Suppressor macrophage treated with lipopolysaccharide for 4 hours (primary cell): ENCODE results near the gene DEFB123.
A peak's percentile ranks its signal among the peaks of the same experiment; 100 is the strongest.
"Not testable (repeated sequence)": the region's sequence is repeated elsewhere in the genome, so short reads cannot be mapped to it uniquely, and the experiment has no call there.

ENCODE experiments used
- DNase-seq: peaks from one replicate; pipeline ENCODE4 v3.0.0-alpha.2; 2020

DEFB123 gene, protein sequence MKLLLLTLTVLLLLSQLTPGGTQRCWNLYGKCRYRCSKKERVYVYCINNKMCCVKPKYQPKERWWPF

DNA sequence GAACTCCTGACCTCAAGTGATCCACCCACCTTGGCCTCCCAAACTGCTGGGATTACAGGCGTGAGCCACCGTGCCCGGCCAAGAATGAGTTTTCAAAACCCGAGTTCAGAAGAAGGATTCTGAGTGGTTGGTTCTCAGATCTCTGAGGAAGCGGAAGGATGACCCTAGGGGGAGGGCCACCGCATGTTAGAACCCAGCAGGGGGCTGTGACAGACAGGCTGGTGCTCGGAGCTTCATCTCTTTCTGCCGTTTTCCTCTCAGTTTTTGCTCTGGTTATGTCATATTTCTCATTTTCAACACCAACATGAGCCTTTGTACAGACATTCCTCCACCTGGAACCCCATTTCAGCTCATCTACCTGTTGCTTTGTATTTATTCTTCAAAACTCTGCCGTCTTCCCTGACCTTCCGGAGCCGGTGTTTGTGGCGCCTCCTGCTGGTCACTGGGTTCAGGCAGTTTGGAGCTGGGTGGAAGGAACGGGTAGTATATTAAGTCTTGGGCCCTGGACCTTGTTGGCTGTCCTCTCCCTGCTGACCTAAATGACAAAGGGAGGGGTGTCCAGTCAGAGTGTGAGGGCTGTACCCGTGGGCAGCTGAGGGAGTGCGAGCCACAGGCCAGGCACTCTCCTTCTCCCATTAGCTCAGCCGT, at the start of gene DEFB123:
Gene DEFB123, plus strand, starts transcription at position 621 of the 648 bp plus-strand sequence. CDS start 67 bp downstream, outside the sequence.
- no peak for DNase-seq

DNA sequence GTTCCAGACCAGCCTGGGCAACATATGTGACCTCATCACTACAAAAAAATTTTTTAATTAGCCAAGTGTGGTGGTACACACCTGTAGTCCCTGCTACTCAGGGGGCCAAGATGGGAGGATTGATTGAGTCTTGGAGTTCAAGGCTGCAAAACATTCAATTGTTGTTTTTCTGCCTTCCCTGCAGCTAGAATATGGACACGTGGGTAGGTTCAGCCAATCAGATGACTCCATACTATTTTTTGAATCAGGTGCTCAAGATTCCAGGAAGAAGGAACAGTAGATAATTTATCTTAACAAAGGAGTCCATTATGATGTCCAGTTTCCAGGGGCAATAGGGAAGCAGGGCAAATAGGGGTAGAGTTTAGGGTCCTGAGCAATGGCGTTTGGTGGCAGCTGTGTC, 47.6 kb upstream of the DEFB123 start:
- DNase-seq = no peak

DNA sequence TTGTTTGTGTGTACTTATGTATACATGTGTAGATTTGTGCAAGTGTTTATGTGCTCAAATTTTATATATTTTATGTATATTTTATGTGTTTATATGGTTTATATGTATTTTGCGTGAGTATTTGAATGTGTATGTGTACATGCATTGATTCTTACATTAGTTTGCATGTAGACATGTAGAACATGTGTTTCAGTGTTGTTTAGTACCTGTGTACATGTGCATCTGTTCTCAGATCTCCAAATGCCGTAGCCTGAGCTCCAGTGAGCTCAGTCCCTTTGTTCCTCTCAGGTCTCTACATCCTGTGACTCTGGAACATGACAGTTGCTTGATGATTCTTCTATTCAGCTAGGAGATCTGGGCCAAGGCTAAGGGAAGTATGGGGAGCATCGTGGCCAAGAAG, 45.5 kb upstream of the DEFB123 start:
- no peak for DNase-seq

DNA sequence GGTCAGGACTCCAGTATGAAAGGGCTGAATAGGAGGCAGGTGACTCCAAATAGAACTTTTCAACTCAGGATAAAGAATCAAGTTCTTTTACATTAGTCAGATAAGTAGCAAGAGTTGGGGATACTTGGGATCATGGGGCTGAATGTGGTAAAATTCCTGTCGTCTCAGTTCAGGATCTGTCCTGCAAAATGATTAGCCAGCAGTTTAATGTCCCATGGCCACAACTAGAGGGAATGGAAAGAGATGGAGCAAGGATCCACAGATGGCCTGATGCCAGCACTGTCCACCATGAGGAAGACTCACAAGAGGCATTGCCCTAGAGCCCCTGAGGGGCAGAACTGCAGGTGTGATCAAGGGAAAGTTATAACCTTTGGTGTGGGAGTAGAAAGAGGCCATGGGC, 36.5 kb upstream of the DEFB123 start:
- no peak for DNase-seq

- no peak for DNase-seq
Measured at GRCh38 chr20:31406115-31406514, 34.3 kb upstream of the DEFB123 start, which contains the start of gene DEFB121. TSS of gene DEFB121 (minus strand) at chr20:31406215. CDS start at chr20:31406152, 63 bp downstream.

DNA sequence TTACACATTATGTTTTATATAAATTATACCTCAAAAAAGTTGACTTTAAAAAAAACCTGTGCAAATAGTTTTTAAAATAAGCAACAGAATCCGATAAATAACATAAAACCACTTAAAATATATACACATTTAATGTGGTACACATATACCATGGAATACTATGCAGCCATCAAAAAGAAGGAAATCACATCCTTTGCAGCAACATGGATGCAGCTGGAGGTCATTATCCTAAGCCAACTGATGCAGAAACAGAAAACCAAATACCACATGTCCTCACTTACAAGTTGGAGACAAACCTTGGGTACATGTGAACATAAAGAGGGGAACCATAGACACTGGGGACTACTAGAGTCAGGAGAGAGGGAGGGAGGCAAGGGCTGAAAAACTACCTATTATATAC, 30.4 kb upstream of the DEFB123 start:
- no peak for DNase-seq

DNA sequence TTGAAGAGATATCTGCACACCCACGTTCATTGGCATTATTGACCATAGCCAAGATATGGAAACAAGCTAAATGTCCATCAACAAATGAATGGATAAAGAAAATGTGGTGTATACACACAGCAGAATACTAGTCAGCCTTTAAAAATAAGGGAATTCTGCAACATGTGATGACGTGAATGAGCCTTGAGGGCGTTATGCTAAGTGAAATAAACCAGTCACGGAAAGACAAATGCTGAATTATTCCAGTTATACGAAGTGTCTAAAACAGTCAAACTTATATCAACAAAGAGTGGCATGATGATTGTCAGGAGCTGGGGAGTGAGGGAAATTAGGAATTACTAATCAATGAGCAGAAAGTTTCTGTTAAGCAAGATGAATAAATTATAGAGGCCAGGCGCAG, 26.1 kb upstream of the DEFB123 start:
- no peak for DNase-seq

- no peak for DNase-seq
Measured at GRCh38 chr20:31415653-31416052, 24.8 kb upstream of the DEFB123 start.

DNA sequence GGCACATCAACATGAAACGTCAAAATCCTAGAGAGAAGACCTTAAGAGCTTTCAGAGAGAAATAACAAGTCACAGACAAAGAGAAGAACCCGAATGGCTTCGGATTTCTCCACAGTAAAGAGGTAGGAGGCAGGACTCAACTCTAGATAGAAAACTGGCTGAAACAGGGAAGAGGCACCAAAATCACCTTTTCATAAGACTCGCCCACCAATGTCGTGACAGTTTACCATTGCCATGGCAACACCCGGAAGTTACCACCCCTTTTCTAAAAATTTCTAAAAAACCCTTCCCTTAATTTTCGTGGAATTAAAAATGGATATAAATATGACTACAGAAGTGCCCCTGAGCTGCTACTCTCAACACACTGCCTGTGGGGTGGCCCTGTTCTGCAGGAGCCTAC, 22.1 kb upstream of the DEFB123 start:
- DNase-seq = no peak

DNA sequence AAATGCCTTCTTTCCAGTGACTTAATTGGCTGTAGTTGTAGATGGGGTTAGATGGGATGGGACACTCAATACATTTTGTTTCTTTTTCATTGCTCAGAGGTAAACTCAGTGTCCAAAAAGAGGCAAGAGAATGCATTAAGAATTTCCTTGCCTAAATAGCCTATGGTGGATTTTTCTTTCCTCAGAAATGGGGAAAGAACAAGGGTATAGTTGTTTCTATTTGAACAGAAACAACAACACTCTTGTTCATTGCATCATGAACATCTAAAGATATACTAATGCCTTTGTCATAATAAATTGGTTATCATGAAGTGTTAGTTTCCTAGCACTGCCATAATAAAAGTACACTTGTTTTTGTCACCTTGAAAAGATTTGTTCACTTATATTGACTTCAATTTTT, 14.6 kb upstream of the DEFB123 start:
- DNase-seq = no peak

DNA sequence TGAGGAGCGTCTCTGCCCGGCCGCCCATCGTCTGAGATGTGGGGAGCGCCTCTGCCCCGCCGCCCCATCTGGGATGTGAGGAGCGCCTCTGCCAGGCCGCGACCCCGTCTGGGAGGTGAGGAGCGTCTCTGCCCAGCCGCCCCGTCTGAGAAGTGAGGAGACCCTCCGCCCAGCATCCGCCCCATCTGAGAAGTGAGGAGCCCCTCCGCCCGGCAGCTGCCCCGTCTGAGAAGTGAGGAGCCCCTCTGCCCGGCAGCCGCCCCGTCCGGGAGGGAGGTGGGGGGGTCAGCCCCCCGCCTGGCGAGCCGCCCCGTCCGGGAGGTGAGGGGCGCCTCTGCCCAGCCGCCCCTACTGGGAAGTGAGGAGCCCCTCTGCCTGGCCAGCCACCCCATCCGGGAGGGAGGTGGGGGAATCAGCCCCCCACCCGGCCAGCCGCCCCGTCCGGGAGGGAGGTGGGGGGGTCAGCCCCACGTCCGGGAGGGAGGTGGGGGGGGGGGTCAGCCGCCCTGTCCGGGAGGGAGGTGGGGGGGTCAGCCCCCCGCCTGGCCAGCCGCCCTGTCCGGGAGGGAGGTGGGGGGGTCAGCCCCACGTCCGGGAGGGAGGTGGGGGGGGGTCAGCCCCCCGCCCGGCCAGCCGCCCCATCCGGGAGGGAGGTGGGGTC, 13.4 kb upstream of the DEFB123 start:
- not testable (repeated sequence) for DNase-seq

DNA sequence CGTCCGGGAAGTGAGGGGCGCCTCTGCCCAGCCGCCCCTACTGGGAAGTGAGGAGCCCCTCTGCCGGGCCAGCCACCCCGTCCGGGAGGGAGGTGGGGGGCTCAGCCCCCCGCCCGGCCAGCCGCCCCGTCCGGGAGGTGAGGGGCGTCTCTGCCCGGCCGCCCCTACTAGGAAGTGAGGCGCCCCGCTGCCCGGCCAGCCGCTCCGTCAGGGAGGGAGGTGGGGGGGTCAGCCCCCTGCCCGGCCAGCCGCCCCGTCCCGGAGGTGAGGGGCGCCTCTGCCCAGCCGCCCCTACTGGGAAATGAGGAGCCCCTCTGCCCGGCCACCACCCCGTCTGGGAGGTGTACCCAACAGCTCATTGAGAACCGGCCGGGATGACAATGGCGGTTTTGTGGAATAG, 12.9 kb upstream of the DEFB123 start:
- not testable (repeated sequence) for DNase-seq

DNA sequence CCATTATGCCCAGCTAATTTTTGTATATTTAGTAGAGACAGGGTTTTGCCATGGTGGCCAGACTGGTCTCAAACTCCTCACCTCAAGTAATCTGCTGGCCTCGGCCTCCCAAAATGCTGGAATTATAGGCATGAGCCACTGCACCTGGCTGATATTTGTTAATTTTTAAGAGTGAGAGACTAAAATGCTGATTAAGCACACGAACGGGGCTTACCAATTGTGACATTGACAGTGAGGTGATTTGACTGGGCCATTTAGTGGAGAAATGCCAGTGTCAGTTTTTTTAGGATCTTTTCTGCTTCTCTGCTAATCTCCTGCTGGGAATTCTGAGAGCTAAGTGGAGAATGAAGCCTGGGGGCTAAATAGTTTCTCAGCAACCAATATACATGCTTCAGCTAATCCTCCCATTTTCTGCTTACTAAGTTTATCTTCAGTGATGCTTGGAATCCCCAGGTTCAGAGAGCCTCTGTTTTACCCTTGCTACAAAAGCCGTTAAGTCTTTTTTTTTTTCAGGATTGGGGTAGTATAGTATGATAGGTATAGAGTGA, 9.8 kb upstream of the DEFB123 start:
- DNase-seq = no peak

GRCh38 chr20:31446084-31446819, 5.8 kb downstream of the DEFB123 start:
- no peak for DNase-seq

- DNase-seq = no peak
Measured at GRCh38 chr20:31449511-31450414, 9.3 kb downstream of the DEFB123 start.

- no peak for DNase-seq
Measured at GRCh38 chr20:31452575-31452974, 12.1 kb downstream of the DEFB123 start.

GRCh38 chr20:31454361-31454760, 13.9 kb downstream of the DEFB123 start:
- DNase-seq = no peak

- DNase-seq = not testable (repeated sequence)
Measured at GRCh38 chr20:31470946-31471345, 30.5 kb downstream of the DEFB123 start.

DNA sequence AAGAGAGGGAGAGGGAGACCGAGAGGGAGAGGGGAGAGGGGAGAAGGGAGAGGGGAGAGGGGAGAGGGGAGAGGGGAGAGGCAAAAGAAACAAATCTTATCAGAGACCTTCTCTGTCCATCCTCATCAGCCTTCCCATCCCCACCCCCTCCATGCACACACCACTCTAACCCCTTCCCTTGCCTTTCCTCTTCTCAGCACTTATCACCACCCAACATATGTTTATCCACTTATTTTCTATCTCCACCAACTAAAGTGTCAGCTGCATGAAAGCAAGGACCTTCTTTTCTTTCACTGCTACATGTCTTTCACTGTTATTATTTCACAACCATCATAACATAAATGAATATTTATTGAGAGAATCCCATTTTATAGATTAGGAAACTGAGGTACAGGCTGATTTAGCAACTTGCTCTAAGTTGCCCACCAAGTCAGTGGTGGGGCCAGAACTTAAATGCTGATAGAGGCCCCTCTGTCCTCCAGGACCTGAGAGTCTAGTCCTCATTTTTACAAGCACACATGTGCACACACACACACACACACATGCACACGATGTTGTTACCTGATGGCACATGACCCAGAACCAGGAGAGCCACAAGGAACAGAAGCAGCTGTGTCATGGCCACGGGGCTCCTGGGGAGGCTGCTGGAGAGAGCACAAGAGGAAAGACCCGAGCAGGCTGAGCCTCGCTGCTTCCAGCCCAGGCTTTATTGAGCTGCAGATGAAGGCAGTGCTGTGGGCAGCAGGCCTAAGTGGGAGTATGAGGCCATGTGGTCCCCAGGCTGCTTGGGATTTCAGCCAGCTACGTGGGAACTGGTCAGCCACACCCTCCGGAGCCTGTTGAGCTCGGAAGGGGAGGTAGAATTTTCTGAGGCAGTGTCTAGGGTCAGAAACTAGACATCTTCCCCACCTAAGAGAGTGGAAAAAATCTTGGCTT, 32.2 kb downstream of the DEFB123 start:
- no peak for DNase-seq

GRCh38 chr20:31473331-31474096, 33.1 kb downstream of the DEFB123 start:
- DNase-seq = no peak

DNA sequence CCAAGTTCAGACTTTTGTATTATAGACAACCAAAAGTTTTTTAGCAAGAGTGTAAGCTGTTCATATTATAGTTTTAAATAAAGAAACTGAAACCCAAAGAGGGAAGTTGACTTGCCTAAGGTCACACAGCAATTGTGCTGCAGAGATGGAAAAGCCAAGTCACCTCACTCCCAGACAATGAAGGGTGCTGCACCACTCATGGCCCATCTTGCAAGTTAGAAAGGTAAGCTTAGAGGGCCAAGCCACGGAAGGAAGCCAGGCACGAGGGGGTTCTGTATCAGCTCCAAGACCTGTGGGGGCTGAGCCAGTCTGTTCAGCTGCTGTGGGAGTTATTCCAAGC, 33.6 kb downstream of the DEFB123 start:
- peak; percentile 66 for DNase-seq
